Esophagus muscularis mucosa (tissue), 3 donors: ENCODE results near the gene PCA3.
A peak's percentile ranks its signal among the peaks of the same experiment; 100 is the strongest.

Experiments used
- POLR2A ChIP-seq: fragments of 450-650 bp; IDR thresholded peaks from one replicate; pipeline ENCODE4 v1.6.1; 2017; ENCODE audit warnings: antibody characterized with exemption, moderate library complexity, mild to moderate bottlenecking, low read depth
- POLR2AphosphoS5 ChIP-seq, 2 donors: sonication (generic); formaldehyde crosslinking; IDR thresholded peaks; one replicate each; pipeline ENCODE4 v1.6.1; 2017; ENCODE audit warnings: antibody characterized with exemption in 2 of 2
- TF ChIP-seq, protein P1 (sequence below), 3 experiments: fragments of 200-600 bp in 2 of 3; fragments of 450-650 bp in 1 of 3; sonication (generic) in 2 of 3; IDR thresholded peaks; one replicate each; pipeline ENCODE4 v1.5.1; 2017 to 2019; ENCODE audit warnings: antibody characterized with exemption in 3 of 3, mild to moderate bottlenecking in 2 of 3, moderate library complexity in 1 of 3

DNA sequence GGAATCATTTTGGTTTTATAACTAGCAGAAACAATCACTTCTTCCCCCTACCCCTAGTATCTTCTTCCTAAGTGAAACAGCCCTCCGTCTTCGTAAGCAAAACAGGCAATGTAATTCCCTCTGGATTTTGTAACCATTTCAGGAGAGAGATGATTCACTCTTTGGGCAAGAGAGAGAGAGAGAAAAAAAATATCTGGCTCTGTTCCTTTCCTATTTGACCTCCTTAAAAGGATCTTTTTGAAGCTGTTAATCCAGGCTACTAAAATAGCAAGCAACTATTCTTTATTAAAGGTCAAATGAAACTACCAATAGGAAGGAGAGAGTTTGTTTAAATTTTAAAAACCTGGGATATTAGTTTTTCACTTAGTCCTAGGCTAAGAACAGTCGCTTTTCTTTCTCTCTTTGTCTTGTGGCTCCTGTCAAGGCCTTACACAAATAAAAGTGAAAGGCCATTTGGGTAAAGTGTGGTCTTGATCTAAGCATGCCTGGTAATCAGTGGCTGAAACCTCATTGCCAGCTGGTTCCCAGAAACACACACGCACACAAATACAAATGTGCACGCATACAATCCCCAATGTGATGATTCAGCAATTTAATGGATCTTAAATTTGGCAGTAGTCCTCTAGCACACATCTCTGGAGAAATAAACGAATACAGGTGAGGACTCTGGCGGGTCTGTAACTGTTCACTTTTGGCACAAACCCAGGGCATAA is 71.5 kb downstream of the PCA3 start:
- TF ChIP-seq, protein P1, sequence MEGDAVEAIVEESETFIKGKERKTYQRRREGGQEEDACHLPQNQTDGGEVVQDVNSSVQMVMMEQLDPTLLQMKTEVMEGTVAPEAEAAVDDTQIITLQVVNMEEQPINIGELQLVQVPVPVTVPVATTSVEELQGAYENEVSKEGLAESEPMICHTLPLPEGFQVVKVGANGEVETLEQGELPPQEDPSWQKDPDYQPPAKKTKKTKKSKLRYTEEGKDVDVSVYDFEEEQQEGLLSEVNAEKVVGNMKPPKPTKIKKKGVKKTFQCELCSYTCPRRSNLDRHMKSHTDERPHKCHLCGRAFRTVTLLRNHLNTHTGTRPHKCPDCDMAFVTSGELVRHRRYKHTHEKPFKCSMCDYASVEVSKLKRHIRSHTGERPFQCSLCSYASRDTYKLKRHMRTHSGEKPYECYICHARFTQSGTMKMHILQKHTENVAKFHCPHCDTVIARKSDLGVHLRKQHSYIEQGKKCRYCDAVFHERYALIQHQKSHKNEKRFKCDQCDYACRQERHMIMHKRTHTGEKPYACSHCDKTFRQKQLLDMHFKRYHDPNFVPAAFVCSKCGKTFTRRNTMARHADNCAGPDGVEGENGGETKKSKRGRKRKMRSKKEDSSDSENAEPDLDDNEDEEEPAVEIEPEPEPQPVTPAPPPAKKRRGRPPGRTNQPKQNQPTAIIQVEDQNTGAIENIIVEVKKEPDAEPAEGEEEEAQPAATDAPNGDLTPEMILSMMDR (IDR thresholded peaks at IDR 0.05): no peak
- TF ChIP-seq POLR2A (no peak), POLR2AphosphoS5 (IDR thresholded peaks at IDR 0.05) (peak; percentile 60 to 95)
